Measurements from ENCODE around the gene MEIOB.

DNA sequence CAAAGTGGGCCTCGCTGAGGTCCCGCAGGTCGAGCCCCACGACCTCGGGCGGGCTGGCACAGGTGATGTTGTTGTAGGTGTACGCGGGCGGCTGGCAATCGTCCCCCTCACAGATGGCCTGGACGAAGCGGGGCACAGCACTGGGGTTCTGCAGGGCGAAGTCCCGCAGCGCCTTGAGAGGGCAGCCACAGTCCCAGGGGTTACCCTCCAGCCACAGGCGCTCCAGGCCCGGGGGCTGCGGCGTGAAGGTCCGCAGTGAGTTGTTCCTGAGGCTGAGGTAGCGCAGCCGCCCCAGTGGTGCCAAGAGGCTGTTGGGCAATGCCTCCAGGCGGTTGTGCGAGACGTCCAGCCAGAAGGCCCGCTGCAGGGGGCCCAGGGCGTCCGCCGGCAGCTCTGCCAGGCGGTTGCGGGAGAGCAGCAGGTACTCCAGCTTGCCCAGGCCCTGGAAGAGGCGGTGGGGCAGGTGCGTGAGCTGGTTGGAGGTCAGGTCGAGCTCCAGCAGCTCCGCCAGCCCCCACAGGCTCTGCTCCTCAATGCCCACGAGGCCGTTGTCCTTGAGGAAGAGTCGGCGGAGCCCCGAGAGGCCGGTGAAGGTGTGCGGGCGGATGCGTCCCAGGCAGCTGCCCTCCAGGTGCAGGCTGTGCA lies 81.2 kb downstream of the MEIOB start:
- TF ChIP-seq, protein P1, sequence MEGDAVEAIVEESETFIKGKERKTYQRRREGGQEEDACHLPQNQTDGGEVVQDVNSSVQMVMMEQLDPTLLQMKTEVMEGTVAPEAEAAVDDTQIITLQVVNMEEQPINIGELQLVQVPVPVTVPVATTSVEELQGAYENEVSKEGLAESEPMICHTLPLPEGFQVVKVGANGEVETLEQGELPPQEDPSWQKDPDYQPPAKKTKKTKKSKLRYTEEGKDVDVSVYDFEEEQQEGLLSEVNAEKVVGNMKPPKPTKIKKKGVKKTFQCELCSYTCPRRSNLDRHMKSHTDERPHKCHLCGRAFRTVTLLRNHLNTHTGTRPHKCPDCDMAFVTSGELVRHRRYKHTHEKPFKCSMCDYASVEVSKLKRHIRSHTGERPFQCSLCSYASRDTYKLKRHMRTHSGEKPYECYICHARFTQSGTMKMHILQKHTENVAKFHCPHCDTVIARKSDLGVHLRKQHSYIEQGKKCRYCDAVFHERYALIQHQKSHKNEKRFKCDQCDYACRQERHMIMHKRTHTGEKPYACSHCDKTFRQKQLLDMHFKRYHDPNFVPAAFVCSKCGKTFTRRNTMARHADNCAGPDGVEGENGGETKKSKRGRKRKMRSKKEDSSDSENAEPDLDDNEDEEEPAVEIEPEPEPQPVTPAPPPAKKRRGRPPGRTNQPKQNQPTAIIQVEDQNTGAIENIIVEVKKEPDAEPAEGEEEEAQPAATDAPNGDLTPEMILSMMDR (IDR thresholded peaks at IDR 0.05): no peak
- TF ChIP-seq POLR2A (IDR thresholded peaks at IDR 0.05): no peak

Measured in esophagus squamous epithelium (tissue), 4 donors.